Suprapubic skin (tissue), 3 donors: ENCODE results near the gene ANTXR2.

Experiments
- CTCF ChIP-seq, 2 donors: fragments of 200-600 bp in 1 of 2; fragments of 450-650 bp in 1 of 2; sonication (generic) in 1 of 2; IDR thresholded peaks; one replicate each; pipeline ENCODE4 v1.5.1; 2016 to 2019; ENCODE audit warnings: antibody characterized with exemption in 2 of 2, mild to moderate bottlenecking in 1 of 2, moderate library complexity in 1 of 2
- EP300 ChIP-seq: sonication (generic); formaldehyde crosslinking; IDR thresholded peaks from one replicate; pipeline ENCODE4 v1.6.1; 2017; ENCODE audit warnings: antibody characterized with exemption
- POLR2A ChIP-seq, 2 donors: fragments of 450-650 bp; IDR thresholded peaks; one replicate each; pipeline ENCODE4 v1.6.1; 2017; ENCODE audit warnings: antibody characterized with exemption in 2 of 2, mild to moderate bottlenecking in 2 of 2, moderate library complexity in 2 of 2

GRCh38 chr4:80093563-80093962, 20.5 kb upstream of the ANTXR2 start:
- TF ChIP-seq CTCF (IDR thresholded peaks at IDR 0.05) (no peak), POLR2A (IDR thresholded peaks at IDR 0.05) (no peak), EP300 (no peak)
